Measurements from ENCODE around the gene XRCC5. TPM values are rescaled to one million over a fixed set of nuclear protein-coding genes. Genes with fewer than 3 reads are reported as not detected.

Gene XRCC5
- total RNA-seq, 1 donor from 2014 or later = 807 TPM

- DNase-seq (ENCODE audit: low spot score) = no peak
- H3K27ac ChIP-seq = no peak overlapping the region
- no peak for TF ChIP-seq CTCF (IDR thresholded peaks at IDR 0.05)
- no peak for TF ChIP-seq EZH2 (IDR thresholded peaks at IDR 0.05)
- TF ChIP-seq EZH2phosphoT487 (IDR thresholded peaks at IDR 0.05) = no peak
- Mint-ChIP-seq H3K4me1 (no peaks in the 10 kb centered on the region), H3K9me3 (no peaks in the 10 kb centered on the region), H3K27ac (no peak overlapping the region), H3K27me3 (ENCODE audit: insufficient read depth, low read depth) (no peaks in the 10 kb centered on the region), H3K4me3 (no peak overlapping the region), H3K36me3 (peaks cover 77% of the 10 kb centered on the region)
- H3F3A ChIP-seq (ENCODE audit: low read depth) = peaks cover 41% of the 10 kb centered on the region
- H3K4me3 ChIP-seq = no peak overlapping the region
- H3K27me3 ChIP-seq = no peaks in the 10 kb centered on the region
- H3K9me3 ChIP-seq (ENCODE audit: low read depth) = no peaks in the 10 kb centered on the region
- H2AFZ ChIP-seq (replicated peaks) = no peak overlapping the region
- no peak overlapping the region for H3K9ac ChIP-seq
- H3K4me1 ChIP-seq = no peaks in the 10 kb centered on the region
- peaks cover 36% of the 10 kb centered on the region for H3K36me3 ChIP-seq
- peaks cover 96% of the 10 kb centered on the region for H3K79me2 ChIP-seq (ENCODE audit: low read depth)
- H3K4me2 ChIP-seq = no peak overlapping the region
- H4K20me1 ChIP-seq (ENCODE audit: low read depth) = peaks cover 31% of the 10 kb centered on the region
Measured at GRCh38 chr2:216172493-216172892, 63.3 kb downstream of the XRCC5 start.

- Histone ChIP-seq H3K9me3 (ENCODE audit: low read depth) (no peaks in the 10 kb centered on the region), H3K27ac (peak overlapping the region; percentile 69), H3K9ac (no peak overlapping the region), H3F3A (ENCODE audit: low read depth) (peaks cover 62% of the 10 kb centered on the region), H3K4me3 (no peak overlapping the region), H3K79me2 (ENCODE audit: low read depth) (peaks cover 97% of the 10 kb centered on the region), H3K4me1 (peaks cover 36% of the 10 kb centered on the region), H3K4me2 (no peak overlapping the region), H3K36me3 (peaks cover 19% of the 10 kb centered on the region), H4K20me1 (ENCODE audit: low read depth) (peaks cover 69% of the 10 kb centered on the region), H2AFZ (replicated peaks) (no peak overlapping the region), H3K27me3 (no peaks in the 10 kb centered on the region)
- no peak for DNase-seq (ENCODE audit: low spot score)
- no peaks in the 10 kb centered on the region for H3K9me3 Mint-ChIP-seq
- no peak overlapping the region for H3K4me3 Mint-ChIP-seq
- H3K36me3 Mint-ChIP-seq = peaks cover 60% of the 10 kb centered on the region
- H3K27me3 Mint-ChIP-seq (ENCODE audit: insufficient read depth, low read depth) = no peaks in the 10 kb centered on the region
- no peak overlapping the region for H3K27ac Mint-ChIP-seq
- peaks cover 17% of the 10 kb centered on the region for H3K4me1 Mint-ChIP-seq
- TF ChIP-seq EZH2 (IDR thresholded peaks at IDR 0.05) (no peak), CTCF (IDR thresholded peaks at IDR 0.05) (no peak), EZH2phosphoT487 (IDR thresholded peaks at IDR 0.05) (no peak)
Measured at GRCh38 chr2:216179015-216179414, 69.9 kb downstream of the XRCC5 start.

GRCh38 chr2:216181351-216181750 is 72.2 kb downstream of the XRCC5 start:
- Mint-ChIP-seq H3K27ac (no peak overlapping the region), H3K4me1 (peaks cover 23% of the 10 kb centered on the region), H3K4me3 (no peak overlapping the region), H3K36me3 (peaks cover 49% of the 10 kb centered on the region), H3K9me3 (no peaks in the 10 kb centered on the region), H3K27me3 (ENCODE audit: insufficient read depth, low read depth) (no peaks in the 10 kb centered on the region)
- Histone ChIP-seq H3K27me3 (no peaks in the 10 kb centered on the region), H3K4me3 (peak overlapping the region; percentile 8), H4K20me1 (ENCODE audit: low read depth) (peaks cover 92% of the 10 kb centered on the region), H3K9me3 (ENCODE audit: low read depth) (no peaks in the 10 kb centered on the region), H3K36me3 (peaks cover 14% of the 10 kb centered on the region), H3K27ac (peak overlapping the region; percentile 69), H2AFZ (replicated peaks) (no peak overlapping the region), H3K4me2 (peak overlapping the region; percentile 60), H3K9ac (no peak overlapping the region), H3K4me1 (peaks cover 50% of the 10 kb centered on the region), H3F3A (ENCODE audit: low read depth) (peaks cover 70% of the 10 kb centered on the region), H3K79me2 (ENCODE audit: low read depth) (peaks cover 97% of the 10 kb centered on the region)
- TF ChIP-seq EZH2 (IDR thresholded peaks at IDR 0.05) = no peak
- peak; percentile 77 for TF ChIP-seq EZH2phosphoT487 (IDR thresholded peaks at IDR 0.05)
- DNase-seq (ENCODE audit: low spot score) = peak; percentile 77

- no peak overlapping the region for H2AFZ ChIP-seq (replicated peaks)
- peaks cover 14% of the 10 kb centered on the region for H3K36me3 ChIP-seq
- peaks cover 97% of the 10 kb centered on the region for H3K79me2 ChIP-seq (ENCODE audit: low read depth)
- H4K20me1 ChIP-seq (ENCODE audit: low read depth) = peaks cover 93% of the 10 kb centered on the region
- H3K9me3 ChIP-seq (ENCODE audit: low read depth) = no peaks in the 10 kb centered on the region
- peak; percentile 28 for DNase-seq (ENCODE audit: low spot score)
- peaks cover 74% of the 10 kb centered on the region for H3F3A ChIP-seq (ENCODE audit: low read depth)
- peaks cover 57% of the 10 kb centered on the region for H3K4me1 ChIP-seq
- peak overlapping the region; percentile 62 for H3K27ac ChIP-seq
- no peak overlapping the region for H3K9ac ChIP-seq
- Mint-ChIP-seq H3K9me3 (no peaks in the 10 kb centered on the region), H3K27ac (no peak overlapping the region), H3K4me1 (peaks cover 28% of the 10 kb centered on the region), H3K36me3 (peaks cover 43% of the 10 kb centered on the region), H3K4me3 (no peak overlapping the region), H3K27me3 (ENCODE audit: insufficient read depth, low read depth) (no peaks in the 10 kb centered on the region)
- H3K27me3 ChIP-seq = no peaks in the 10 kb centered on the region
- no peak for TF ChIP-seq EZH2phosphoT487 (IDR thresholded peaks at IDR 0.05)
- H3K4me3 ChIP-seq = peak overlapping the region; percentile 8
- peak overlapping the region; percentile 60 for H3K4me2 ChIP-seq
Measured at GRCh38 chr2:216181953-216182461, 72.9 kb downstream of the XRCC5 start.

Data from neural progenitor cell (in vitro differentiated cells).